ENCODE results near the gene PHB1.
"Not testable (repeated sequence)": the region's sequence is repeated elsewhere in the genome, so short reads cannot be mapped to it uniquely, and the experiment has no call there.

The PHB1 gene

DNA sequence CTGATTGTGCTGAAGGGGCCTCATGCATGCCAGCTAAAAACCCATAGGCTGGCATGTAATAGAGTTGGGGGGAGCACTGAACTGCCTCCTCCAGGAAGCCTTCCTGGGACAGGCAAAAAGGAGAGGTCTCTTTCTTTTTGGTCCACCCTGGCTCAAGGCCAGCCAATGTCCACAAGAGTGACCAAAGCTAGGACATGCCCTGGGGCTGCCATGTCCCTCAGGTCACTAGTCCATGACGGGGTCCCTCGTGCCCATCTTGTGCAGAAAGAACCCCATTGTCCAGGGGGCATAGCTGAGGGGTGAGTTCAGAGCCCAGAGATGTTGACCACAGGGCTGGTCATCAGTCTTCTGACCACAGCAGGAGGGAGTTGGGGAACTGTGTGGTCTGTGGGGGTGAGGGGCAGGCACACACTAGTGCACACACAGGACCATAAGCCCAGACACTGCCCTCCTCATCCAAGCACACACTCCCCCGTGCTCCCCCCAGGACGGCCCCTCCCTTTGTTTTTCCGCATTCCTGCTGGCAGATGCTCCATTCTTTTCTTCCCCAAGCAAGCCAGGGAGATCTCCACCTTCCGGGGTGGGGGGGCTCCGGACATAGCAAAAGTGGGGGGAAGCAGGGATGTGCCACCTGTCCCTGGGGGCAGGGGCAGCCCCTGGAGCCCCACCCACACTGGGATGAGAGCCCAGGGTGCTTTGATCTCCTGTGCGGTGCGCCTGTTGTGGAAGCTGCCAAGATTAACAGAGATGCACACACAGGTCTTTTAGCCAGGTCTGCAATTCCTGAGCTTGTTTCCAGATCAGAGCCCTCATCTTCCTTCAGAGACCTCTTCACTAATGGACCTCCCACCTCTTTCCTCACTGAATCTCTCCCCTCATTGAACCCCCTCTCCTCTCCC, 25.2 kb upstream of the PHB1 start:
- DNase-seq (ENCODE audit: low read depth), result no peak

DNA sequence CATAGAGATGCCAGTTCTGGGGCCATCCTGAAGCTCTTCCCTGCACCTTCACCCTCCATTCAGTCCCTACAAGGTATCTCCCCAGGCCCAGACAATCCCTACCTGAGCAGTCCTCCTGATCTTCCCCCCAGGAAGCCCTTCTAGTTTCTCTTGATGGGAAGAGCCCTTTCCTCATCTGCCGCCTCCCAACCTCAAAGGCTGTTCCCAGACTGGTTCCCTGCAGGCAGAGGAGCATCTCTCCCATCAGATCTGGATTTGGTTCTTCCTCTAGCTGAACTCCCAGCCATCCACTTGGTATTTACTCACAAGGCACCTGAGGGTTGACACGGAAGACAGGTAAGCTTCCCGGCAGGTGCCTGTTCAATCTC, 24.6 kb upstream of the PHB1 start:
- no peak for DNase-seq (ENCODE audit: low read depth)

DNA sequence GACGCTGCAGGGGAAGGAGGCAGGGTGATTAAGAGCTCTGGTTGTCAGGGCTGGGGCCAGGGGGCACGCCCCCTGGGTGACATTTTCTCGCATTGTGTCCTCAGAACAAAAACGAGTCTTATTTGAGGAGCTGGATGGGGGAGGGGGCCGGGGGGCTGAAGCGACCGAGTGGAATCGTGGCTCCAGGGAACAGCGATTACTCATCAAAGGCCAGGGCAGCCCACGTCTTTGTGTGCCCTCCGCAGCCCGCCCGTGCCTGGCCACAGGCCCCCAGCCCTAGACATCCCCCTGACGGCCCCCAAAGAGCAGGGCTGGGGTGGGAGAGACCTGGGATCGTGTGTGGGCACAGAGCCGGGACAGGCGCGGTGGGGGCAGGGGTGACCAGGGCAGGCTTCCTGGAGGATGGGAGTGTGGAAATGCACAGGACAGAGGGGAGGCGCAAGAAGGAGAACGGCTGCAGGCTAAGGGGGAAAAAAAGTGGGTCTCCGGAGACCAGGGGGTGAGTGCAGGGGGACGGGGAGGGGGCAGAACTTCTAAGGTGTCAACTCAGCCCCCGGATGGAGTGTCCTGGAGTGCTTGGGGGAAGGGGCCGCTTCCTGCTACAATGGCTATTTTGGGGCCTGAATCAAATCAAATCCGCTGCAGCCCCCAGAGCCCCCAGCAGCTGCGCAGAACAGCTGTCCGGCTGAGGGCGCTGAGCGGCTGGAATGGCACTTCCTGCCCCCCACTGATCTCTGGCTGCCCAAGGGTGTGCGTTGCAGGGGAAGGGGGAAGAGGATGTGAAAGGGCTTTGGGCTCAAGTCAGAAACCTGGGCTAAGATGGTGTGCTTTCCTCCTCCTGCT, 24.0 kb upstream of the PHB1 start:
- no peak for DNase-seq (ENCODE audit: low read depth)

DNA sequence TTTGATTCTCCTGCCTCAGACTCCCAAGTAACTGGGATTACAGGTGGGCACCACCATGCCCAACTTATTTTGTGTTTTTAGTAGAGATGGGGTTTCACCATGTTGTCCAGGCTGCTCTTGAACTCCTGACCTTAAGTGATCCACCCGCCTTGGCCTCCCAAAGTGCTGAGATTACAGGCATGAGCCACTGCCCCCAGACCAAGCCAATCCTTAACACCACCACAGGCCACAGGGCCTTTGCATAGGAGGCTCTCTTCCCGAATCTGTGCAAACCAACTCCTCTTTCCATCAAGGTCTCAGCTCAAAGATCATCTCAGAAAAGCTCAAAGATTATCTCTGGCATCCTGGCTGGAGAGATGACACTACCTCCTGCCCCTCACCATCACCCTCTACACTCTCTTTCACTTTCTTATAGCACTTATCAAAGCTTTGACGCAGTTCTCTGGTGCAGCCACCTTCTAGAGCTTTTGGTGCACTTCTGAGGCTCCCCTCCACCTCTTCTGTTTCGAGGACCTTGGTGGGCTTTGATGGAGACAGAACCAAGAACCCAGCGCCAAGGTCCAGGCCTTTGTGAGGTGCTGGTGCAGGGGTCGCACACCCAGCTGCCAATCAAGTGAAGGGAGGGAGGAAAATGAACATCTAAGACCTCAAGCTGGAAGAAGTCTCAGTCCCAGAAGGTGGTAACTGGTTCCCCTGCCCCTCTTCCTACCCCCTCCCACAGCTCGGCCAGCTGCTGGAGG, 23.2 kb upstream of the PHB1 start:
- DNase-seq (ENCODE audit: low read depth), result no peak

DNA sequence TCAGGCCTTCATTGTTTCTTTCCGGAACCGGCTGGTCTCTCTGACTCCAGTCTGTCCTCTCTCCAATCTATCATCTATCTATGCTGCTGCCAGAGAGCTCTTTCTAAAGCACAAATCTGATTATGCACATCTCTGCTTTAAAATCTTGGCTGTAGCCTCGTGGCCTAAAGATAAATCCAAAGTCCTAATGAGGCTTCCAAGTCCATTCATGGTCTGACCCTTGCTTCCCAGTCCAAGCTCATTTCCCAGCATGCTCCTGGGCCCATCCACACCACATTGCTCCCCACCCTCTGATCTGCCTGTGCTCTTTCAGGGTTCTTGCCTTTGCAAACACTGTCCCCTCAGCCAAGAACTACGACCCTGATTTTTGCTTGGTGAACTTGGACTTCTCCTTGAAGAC, 21.5 kb upstream of the PHB1 start:
- no peak for DNase-seq (ENCODE audit: low read depth)

DNA sequence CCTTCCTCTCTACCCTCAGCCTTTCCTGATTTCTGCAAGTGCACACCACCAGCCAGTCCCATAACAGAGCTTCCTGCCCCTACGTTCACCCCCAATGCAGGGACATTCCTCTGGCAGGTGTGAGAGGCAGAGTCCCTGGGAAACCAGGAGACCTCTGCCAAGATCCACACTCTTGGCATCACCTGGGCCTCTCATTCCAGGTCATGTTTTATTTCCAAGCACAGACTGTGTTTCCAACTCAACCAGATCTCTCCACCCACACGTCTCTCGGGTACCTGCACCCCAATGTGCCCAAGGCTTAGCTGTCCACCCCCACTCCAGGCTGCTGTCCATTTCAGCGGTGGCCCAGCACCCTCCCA, 21.0 kb upstream of the PHB1 start:
- no peak for DNase-seq (ENCODE audit: low read depth)

DNA sequence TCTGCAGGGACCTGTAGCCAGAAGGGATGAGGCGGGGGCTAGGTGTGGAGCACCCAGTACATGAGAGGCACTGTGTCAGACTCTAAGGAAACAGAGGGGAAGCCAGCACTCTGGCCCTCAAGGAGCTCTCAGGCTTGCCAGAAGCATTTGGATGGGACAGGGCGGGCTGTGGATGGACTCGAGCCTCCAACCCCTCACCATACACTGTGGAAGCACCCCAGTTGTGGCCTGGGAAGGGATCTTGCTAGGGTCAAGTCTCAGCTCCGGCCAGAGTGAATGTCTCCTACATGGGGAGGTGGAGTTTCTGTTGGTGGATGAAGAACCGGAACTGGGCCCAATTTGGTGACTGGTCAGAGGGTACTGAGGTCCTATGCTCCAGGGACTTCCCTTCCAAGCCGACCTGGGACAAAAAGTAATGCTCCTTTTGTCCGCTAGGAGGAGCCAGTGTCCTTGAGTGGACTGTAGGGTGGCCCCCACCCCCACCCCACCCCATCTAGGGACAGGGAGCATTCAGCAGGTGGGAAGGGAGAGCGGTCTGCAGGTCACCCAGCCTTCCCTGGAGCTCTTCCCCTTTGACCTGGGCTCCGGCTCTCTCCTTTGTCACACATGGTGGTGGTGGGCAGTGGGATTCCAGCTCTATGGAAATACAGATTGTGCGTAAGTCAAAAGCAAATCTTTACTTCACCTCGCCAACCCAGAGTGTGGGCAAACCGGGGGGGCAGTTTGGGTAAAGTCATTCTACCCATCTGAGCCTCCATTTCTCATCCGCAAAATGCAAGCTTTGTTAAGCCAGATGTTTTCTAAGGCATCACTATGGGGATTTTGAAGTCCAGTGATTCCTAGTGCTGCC, 20.4 kb upstream of the PHB1 start:
- no peak for DNase-seq (ENCODE audit: low read depth)

DNA sequence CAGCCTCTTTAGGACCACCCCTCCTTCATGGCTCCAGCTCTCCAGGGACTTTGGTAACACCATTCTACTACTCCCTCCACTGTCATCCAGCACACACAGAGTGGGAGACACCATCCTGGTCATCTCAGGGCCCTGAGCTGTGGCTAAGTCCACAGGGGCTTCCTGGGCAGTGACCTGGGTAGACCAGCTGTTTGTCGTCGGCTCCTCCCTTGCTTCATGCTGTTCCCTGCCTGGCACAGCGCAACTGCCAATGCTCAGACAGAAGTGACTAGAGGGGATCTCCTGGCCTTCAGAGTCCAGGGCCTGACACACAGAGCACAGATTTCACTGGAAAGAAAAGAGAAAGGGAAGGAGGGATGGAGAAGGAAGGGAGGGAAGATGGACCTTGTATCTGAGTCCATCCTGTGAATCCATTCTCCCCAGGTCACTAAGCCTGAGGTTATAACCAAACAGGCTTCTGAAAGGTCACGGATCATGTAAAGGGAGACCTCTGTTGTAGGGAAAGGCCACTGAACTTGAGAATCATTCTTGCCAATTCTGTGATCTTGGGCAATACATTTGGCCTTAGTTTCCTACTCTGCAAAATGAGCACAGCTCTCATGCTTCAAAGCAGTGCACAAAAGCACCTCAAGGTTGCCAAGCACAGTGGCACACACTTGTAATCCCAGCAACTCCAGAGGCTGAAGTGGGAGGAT, 18.5 kb upstream of the PHB1 start:
- no peak for DNase-seq (ENCODE audit: low read depth)

DNA sequence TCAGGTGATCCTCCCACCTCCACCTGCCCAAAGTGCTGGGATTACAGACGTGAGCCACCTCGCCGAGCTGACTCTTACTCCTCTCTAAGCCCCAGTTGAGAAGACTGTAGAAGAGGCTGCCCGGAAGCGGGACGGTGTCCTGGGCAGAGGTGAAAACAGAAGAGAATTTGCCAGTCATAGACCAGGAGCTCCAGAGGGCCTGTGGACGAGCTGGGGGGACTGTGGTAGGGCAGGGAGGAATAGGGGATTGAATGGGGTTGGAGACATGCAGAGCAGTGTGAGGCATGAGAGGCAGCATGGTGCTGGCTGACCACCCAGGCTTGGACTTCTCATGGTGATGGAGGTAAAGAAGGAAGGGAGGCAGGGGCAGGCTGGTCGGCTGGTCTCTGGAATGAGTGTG, 17.1 kb upstream of the PHB1 start:
- no peak for DNase-seq (ENCODE audit: low read depth)

DNA sequence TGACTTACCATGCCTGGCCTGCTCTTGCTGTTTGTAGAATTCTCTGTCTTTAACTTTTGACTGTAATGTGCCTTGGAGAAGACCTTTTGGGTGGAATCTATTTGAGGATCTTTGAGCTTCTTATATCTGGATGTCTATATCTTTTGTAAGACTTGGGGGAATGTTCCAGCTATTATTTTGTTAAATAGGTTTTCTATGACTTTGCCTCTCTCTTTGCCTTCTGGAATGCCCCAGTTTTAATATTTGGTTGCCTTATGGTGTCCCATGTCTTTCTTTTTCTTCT, 10.3 kb upstream of the PHB1 start:
- no peak for DNase-seq (ENCODE audit: low read depth)

DNA sequence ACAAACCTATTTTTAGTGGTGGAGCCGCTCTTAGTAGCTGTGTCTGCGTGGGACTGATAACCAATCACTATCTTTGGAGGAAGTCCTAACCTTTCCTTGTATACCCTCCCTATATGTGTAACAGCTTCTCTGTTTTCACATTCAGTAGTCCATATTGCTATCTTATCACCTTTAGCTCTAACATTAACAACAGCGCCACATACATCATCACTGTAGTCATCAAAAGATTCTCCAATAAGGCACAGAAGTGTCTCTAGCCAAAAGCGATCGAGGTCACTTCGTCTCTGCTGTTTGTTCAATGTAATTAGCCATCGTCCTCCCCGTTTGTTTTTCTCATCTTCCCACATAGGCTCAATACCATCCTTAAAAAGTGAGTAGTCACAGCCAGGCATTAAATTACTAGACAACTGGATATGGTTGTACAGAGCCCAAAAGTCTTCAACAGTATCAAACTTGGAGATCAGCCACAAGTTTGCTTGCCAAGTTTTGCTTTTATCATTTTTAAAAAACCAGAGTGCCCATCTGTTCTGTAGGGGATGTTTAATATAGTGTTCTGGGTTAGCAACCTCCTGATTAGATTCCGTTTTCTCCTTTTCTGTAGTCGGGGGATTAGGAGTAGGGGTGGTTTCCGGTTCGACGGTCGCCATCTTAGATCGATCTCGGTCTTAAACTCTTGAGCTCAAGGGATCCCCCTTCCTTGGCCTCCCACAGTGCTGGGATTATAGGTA, 9.8 kb upstream of the PHB1 start:
- DNase-seq (ENCODE audit: low read depth), result not testable (repeated sequence)

DNA sequence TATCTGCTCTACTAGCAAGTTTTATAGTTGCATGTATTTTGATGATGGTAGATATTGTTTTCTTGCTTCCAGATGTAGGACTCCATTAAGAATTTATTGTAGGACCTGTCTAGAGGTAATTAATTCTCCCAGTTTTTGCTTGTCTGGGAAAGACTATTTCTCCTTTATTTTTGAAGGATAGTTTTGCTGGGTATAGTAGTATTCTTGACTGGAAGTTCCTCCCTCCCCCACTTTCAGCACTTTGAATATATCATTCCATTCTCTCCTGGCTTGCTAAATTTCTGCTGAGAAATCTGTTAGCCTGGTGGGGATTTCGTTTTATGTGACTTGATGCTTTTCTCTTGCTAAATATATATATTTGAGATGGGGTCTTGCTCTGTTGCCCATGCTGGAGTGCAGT, 8.0 kb upstream of the PHB1 start:
- no peak for DNase-seq (ENCODE audit: low read depth)

DNA sequence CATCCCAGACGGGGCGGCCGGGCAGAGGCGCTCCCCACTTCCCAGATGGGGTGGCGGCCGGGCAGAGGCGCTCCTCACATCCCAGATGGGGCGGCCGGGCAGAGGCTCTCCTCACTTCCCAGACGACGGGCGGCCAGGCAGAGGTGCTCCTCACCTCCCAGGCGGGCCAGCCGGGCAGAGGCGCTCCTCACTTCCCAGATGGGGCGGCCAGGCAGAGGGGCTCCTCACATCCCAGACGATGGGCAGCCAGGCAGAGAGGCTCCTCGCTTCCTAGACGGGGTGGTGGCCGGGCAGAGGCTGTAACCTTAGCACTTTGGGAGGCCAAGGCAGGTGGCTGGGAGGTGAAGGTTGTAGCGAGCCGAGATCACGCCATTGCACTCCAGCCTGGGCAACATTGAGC, 5.1 kb upstream of the PHB1 start:
- DNase-seq (ENCODE audit: low read depth), result not testable (repeated sequence)

DNA sequence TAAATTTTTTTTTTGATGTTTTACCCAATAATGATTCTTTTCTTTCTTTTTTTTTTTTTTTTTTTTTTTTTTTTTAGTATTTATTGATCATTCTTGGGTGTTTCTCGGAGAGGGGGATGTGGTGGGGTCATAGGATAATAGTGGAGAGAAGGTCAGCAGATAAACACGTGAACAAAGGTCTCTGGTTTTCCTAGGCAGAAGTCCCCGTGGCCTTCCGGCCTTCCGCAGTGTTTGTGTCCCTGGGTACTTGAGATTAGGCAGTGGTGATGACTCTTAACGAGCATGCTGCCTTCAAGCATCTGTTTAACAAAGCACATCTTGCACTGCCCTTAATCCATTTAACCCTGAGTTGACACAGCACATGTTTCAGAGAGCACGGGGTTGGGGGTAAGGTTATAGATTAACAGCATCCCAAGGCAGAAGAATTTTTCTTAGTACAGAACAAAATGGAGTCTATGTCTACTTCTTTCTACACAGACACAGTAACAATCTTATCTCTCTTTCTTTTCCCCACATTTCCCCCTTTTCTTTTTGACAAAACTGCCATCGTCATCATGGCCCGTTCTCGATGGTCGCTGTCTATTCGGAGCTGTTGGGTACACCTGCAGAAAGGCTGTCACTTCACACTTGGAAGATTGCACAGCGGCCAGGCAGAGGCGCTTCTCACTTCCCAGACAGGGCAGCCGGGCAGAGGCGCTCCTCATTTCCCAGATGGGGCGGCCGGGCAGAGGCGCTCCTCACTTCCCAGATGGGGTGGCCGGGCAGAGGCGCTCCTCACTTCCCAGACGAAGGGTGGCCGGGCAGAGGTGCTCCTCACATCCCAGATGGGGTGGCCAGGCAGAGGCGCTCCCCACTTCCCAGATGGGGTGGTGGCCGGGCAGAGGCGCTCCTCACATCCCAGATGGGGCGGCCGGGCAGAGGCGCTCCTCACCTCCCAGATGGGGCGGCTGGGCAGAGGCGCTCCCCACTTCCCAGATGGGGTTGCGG, 4.4 kb upstream of the PHB1 start:
- not testable (repeated sequence) for DNase-seq (ENCODE audit: low read depth)

DNA sequence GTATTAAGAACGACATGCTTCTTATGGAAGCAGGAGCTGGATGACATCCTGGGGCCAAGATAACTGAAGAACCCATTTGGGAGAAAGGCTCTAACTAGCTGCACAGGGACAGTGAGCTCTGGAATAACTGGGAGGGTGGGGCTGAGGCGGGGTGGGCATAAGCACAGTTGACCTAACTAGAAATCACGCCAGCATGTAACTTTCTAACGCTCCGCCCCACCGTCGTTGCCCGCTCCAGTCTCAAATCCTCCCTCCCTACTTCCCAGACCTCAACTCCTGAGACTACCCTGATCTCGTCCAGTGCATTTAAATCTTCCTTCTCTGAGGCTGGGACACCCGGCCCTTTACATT, 436 bp downstream of the PHB1 start:
- DNase-seq (ENCODE audit: low read depth), result no peak

DNA sequence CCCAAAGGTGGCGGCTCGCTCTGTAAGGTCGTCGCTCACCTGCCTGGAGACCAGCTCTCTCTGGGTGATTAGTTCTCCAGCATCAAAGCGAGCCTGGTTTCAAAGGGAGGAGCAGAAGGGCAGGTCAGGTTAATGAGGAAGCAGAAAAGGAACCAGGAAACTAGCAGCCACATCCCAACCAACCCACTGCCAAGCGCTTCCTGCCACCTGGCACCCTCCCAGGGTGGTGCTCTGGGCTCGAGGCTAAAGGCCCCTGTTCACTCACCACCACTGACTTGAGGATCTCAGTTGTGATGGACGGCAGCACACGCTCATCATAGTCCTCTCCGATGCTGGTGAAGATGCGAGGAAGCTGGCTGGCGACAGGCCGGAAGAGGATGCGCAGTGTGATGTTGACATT, 5.6 kb downstream of the PHB1 start:
- no peak for DNase-seq (ENCODE audit: low read depth)

DNA sequence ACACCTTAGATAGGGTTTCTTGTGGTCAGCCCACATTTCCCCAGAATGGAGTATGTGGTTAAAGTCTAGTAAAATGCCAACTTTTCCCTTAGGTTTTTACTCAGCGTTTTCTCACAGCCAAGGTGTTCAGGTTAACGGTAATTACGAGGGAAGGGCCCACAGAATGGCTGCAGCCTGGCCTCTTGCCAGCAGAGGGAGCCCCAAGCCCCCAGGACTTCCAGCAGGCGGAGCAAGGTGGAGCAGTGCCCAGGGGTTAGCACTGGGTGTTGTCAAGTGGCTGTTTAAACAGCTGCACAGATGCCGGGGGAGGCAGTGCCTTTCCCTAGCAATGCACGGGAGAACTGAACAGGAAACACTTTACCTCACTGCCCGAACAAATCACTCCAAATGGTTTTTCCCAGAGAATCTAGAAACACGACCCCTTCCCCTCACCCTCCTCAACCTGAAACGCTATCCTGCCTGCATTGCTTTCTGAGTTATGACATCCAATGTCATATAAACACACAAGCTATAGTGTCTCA, 6.6 kb downstream of the PHB1 start:
- peak; percentile 75 for DNase-seq (ENCODE audit: low read depth)

DNA sequence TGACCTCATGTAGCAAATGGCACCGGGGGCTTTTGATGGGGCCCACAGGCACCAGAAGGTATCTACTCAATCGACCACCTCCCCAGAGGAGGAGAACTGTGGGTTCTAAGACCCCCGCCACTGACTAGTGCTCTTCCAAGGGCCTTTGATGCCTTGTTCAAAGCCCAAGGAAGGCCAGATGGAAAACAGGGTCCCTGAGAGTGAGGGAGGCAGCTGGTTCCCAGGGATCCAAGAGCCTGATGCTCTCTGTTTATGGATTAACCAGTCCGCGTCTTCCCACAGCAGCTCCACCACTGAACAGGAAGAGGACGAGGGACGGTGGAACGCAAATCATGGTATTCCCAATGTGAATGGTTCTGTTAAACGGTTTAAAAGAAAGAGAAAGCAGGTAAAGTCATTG, 7.6 kb downstream of the PHB1 start:
- DNase-seq (ENCODE audit: low read depth), result no peak

DNA sequence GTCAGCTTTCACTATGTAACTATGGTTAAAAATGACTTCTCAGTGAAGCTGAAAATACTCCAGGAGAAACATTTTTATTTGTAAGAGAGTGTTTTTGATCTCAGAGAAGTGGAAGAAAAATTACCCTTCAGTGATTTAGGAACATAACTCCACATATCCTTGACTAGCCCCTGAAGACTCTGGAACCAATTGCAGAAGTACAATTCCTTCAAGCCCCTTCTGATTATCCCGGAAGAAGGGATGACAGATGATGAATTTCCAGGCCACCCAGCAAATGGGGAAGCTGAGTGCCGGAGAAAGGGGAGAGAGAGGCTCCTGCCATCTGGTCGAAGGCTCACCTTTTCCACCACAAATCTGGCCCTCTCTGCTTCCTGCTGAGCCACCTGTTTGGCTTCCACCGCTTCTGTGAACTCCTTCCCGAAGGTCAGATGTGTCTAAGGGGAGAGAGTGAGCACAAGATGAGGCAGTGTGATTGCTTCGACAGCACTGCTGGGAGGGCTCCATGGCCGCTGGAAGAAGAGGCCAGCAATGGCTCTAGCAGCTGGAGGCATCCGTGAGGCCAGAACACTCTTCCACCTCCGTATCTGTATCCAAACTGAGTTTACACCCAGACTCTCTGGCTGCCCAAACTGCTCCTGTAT, 8.1 kb downstream of the PHB1 start:
- no peak for DNase-seq (ENCODE audit: low read depth)

All from activated T-helper 9 cell treated with anti-CD3 and anti-CD28 coated beads, Interleukin-2, amount 50 U/mL, for 16 hours (primary cell).